Neutrophil (primary cell): ENCODE measurements around the gene ALLC.

Source experiments
- H3K27ac ChIP-seq: fragments of 200-600 bp; sonication (generic); 2 replicates; pipeline ENCODE4 v1.5.1; 2016; ENCODE audit warnings: mild to moderate bottlenecking, moderate library complexity
- H3K27me3 ChIP-seq: fragments of 200-600 bp; sonication (generic); 2 replicates; pipeline ENCODE4 v1.6.0; 2016; ENCODE audit warnings: mild to moderate bottlenecking
- H3K36me3 ChIP-seq: fragments of 200-600 bp; sonication (generic); 2 replicates; pipeline ENCODE4 v1.5.1; 2017
- H3K4me1 ChIP-seq, 2 experiments: fragments of 200-600 bp in 1 of 2; sonication (generic) in 1 of 2; 1 replicate in 1 of 2; 2 replicates in 1 of 2; pipeline versions ENCODE4 v1.5.1 to v1.6.1; 2013 to 2016; ENCODE audit warnings: low read depth in 1 of 2, low read length in 1 of 2, mild to moderate bottlenecking in 1 of 2, moderate library complexity in 1 of 2; ENCODE audit not compliant: control insufficient read depth in 1 of 2, insufficient read depth in 1 of 2
- H3K4me3 ChIP-seq, 2 experiments: fragments of 200-600 bp in 1 of 2; sonication (generic) in 1 of 2; 1 replicate in 1 of 2; 2 replicates in 1 of 2; pipeline ENCODE4 v1.5.1; 2013 to 2016; ENCODE audit warnings: low read depth in 1 of 2, low read length in 1 of 2, mild to moderate bottlenecking in 1 of 2, moderate library complexity in 1 of 2
- H3K9me3 ChIP-seq: fragments of 200-600 bp; sonication (generic); 2 replicates; pipeline ENCODE4 v1.5.1; 2016
- TF ChIP-seq, protein P1 (sequence below): fragments of 200-600 bp; sonication (generic); IDR thresholded peaks from 2 replicates; pipeline ENCODE4 v1.5.1; 2016; ENCODE audit warnings: antibody characterized with exemption

Gene ALLC

DNA sequence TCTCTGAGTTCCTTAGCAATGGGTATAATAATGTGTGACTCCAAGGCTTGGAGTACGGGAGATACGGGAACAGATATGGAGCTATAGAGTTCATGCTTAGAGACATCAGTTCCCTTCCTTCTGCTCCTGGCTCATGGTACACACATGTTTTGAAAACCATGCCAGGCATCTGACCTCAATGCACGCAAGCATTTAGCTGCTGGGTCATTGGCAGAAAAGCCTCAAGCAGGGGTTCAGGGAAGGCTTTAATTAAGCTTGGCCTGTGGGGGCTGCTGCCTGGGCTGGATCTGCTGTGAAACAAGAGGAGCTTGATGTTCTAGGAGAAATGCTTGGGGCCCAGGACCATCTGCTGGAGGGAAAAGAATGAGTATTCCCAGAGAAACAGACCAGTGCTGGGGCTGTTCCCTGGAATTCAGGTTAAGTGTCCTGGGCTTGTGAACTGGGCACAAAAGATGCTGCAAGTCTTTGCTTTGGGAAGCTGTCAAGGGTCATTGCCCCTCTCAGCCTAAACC is 3.2 kb downstream of the ALLC start:
- H3K27me3 ChIP-seq = peaks cover 12% of the 10 kb centered on the region
- H3K4me1 ChIP-seq = no peaks in the 10 kb centered on the region
- TF ChIP-seq, protein P1, sequence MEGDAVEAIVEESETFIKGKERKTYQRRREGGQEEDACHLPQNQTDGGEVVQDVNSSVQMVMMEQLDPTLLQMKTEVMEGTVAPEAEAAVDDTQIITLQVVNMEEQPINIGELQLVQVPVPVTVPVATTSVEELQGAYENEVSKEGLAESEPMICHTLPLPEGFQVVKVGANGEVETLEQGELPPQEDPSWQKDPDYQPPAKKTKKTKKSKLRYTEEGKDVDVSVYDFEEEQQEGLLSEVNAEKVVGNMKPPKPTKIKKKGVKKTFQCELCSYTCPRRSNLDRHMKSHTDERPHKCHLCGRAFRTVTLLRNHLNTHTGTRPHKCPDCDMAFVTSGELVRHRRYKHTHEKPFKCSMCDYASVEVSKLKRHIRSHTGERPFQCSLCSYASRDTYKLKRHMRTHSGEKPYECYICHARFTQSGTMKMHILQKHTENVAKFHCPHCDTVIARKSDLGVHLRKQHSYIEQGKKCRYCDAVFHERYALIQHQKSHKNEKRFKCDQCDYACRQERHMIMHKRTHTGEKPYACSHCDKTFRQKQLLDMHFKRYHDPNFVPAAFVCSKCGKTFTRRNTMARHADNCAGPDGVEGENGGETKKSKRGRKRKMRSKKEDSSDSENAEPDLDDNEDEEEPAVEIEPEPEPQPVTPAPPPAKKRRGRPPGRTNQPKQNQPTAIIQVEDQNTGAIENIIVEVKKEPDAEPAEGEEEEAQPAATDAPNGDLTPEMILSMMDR = no peak
- no peak overlapping the region for H3K27ac ChIP-seq
- no peaks in the 10 kb centered on the region for H3K9me3 ChIP-seq
- no peaks in the 10 kb centered on the region for H3K36me3 ChIP-seq
- no peak overlapping the region for H3K4me3 ChIP-seq

DNA sequence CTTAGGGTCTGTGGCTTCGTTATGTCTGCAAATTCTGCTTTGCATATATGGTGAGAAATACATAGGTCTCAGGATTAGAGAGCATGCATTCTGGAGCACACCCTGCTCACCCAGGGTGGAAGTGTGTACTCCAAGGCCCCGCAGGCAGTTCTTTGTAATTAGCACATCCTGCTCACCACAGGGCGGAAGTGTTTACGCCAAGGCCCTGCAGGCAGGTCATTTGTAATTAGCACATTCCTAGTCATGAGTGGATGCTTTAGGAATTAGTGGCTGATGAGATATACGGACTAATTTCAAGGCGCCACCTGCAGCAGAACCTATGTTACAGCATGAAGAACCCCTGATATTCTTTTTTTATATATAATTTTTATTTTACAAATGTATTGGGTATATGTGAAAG is 4.2 kb downstream of the ALLC start:
- Histone ChIP-seq H3K4me3 (no peak overlapping the region), H3K9me3 (no peaks in the 10 kb centered on the region), H3K27me3 (peaks cover 2% of the 10 kb centered on the region), H3K27ac (no peak overlapping the region), H3K4me1 (no peaks in the 10 kb centered on the region), H3K36me3 (no peaks in the 10 kb centered on the region)
- TF ChIP-seq, protein P1 = no peak

DNA sequence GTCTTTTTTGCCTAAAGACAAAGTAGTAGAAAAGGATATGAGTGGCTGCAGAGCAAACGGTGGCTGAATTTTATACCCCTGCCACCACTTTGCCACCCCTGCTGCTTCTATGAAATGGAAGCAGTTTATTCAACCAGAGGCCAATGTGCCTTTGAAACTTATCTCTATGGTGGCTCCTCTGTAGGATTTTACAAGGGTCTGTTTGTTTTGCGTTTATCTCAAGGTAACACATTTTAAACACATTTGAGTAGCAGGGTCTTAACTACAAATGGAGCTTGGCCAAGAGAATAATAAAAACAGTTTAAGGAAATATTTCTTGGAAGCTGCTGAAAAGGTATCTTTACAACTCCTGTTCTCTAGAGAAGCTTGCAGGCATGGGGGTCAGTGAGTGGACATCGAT is 6.1 kb downstream of the ALLC start:
- H3K9me3 ChIP-seq = no peaks in the 10 kb centered on the region
- TF ChIP-seq, protein P1 = no peak
- H3K27ac ChIP-seq = no peak overlapping the region
- H3K4me1 ChIP-seq = no peaks in the 10 kb centered on the region
- H3K36me3 ChIP-seq = no peaks in the 10 kb centered on the region
- H3K4me3 ChIP-seq = no peak overlapping the region
- H3K27me3 ChIP-seq = no peaks in the 10 kb centered on the region

DNA sequence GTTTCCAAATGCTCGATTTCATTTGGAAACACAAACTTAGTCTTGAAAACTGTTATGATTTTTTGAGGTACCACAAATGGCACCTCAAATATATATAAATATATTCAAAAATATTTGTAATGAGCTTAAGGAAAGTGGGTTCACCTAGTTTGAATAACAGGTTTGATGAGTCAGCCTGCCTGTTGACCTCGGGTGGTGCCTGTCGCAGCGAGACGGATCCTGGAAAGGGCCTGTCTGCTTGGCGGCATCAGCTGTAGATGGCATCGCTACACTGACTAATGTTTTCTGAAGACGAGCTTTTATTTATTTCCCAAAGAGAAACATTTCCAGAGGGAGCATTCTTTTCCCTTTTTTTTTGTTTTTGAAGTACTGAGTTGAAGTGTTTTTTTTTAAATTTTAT is 6.9 kb downstream of the ALLC start:
- Histone ChIP-seq H3K36me3 (no peaks in the 10 kb centered on the region), H3K4me3 (no peak overlapping the region), H3K9me3 (no peaks in the 10 kb centered on the region), H3K27ac (no peak overlapping the region), H3K4me1 (no peaks in the 10 kb centered on the region), H3K27me3 (no peaks in the 10 kb centered on the region)
- TF ChIP-seq, protein P1 = no peak

DNA sequence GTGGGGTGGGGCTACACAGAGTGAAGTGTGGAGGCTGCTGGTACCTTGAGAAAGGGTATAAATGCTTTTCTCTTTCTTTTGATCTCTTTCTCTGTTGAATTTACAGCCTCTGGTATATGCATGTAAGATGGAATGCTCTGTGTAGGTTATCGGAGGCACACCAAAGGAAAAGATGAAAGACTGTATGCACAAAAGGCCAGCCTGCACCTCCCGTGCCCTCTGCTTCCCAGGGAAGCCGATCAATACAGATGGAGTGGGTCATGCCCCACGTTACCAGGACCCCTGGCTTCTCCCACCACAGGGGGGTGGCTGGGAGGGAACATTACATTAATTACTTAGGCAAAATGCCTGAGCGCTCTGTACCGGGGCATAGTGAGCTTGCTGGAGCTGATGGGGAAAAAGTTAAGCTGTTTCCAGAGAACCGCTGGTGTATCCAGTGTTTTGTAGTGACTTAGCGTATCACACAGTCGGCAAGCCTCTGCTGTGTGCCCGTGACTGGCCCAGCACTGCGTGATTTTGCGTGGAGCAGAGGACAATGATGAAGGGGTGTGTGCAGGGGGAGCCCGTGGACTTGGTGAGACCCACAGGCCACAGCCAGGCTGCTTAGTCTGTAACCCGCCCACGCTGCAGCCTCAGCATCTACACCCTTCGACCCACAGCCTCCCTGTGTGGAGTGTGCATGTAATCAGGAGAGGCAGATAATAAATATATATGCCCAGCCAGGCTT is 8.0 kb downstream of the ALLC start:
- TF ChIP-seq, protein P1 = no peak
- Histone ChIP-seq H3K27me3 (no peaks in the 10 kb centered on the region), H3K9me3 (no peaks in the 10 kb centered on the region), H3K27ac (no peak overlapping the region), H3K36me3 (no peaks in the 10 kb centered on the region), H3K4me1 (no peaks in the 10 kb centered on the region), H3K4me3 (no peak overlapping the region)
